Activated naive CD8-positive, alpha-beta T cell treated with anti-CD3 and anti-CD28 coated beads for 36 hours (primary cell): Measurements from ENCODE around the gene MYBBP1A. TPM values are rescaled to one million over a fixed set of nuclear protein-coding genes. Genes with fewer than 3 reads are reported as not detected.

ENCODE experiments used
- DNase-seq: peaks from one replicate; pipeline ENCODE4 v3.0.0; 2021
- H3K27ac Mint-ChIP-seq: one replicate; pipeline ENCODE4 v1.8.0; 2022; ENCODE audit warnings: mild to moderate bottlenecking, moderate library complexity, mixed read lengths
- H3K27me3 Mint-ChIP-seq: one replicate; pipeline ENCODE4 v1.8.0; 2022; ENCODE audit warnings: mild to moderate bottlenecking, mixed read lengths
- H3K36me3 Mint-ChIP-seq: one replicate; pipeline ENCODE4 v1.8.0; 2021; ENCODE audit warnings: mild to moderate bottlenecking, mixed read lengths
- H3K4me1 Mint-ChIP-seq: one replicate; pipeline ENCODE4 v1.8.0; 2021; ENCODE audit warnings: mixed read lengths
- H3K4me3 Mint-ChIP-seq: one replicate; pipeline ENCODE4 v1.8.0; 2022; ENCODE audit warnings: mild to moderate bottlenecking, moderate library complexity, mixed read lengths
- H3K9me3 Mint-ChIP-seq: one replicate; pipeline ENCODE4 v1.8.0; 2022; ENCODE audit warnings: mixed read lengths
- total RNA-seq, 2 experiments: library from RNA; stranded (reverse); gene quantifications; one replicate each; pipeline ENCODE4 v1.2.3, GENCODE V29; 2021

Gene MYBBP1A
- total RNA-seq, 2 experiments from 2014 or later, result 174 to 176 TPM

GRCh38 chr17:4506175-4506813, 48.9 kb downstream of the MYBBP1A start:
- Mint-ChIP-seq H3K27ac (no peak overlapping the region), H3K4me3 (no peak overlapping the region), H3K36me3 (no peaks in the 10 kb centered on the region), H3K4me1 (peaks cover 35% of the 10 kb centered on the region), H3K27me3 (peaks cover 12% of the 10 kb centered on the region), H3K9me3 (no peaks in the 10 kb centered on the region)
- no peak for DNase-seq

DNA sequence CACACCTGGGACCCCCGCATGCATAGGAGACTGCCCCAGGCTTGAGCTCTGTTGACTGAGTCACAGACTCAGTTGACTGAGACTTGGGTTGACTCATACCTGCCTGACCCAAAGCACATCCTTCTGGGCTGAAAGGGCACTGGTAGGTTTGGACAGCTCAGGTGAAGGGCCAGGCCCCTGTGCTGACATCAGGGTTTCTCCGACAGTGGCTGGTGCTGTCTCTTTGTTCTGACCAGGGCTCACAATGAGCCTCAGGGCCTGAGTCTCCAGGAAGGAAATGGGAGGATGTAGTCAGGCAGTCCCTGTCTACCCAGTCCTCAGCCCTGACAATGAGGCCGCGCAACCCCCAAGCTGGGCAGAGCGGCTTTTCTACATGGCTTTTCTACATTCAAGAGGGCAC, 50.0 kb downstream of the MYBBP1A start:
- DNase-seq, result no peak
- Mint-ChIP-seq H3K27me3 (peaks cover 23% of the 10 kb centered on the region), H3K36me3 (no peaks in the 10 kb centered on the region), H3K4me1 (peaks cover 37% of the 10 kb centered on the region), H3K27ac (no peak overlapping the region), H3K9me3 (no peaks in the 10 kb centered on the region), H3K4me3 (no peak overlapping the region)

- Mint-ChIP-seq H3K4me1 (peaks cover 37% of the 10 kb centered on the region), H3K36me3 (no peaks in the 10 kb centered on the region), H3K4me3 (no peak overlapping the region), H3K27me3 (peaks cover 31% of the 10 kb centered on the region), H3K9me3 (no peaks in the 10 kb centered on the region), H3K27ac (no peak overlapping the region)
- no peak for DNase-seq
Measured at GRCh38 chr17:4504188-4504587, 51.0 kb downstream of the MYBBP1A start.

- Mint-ChIP-seq H3K27me3 (peaks cover 31% of the 10 kb centered on the region), H3K36me3 (no peaks in the 10 kb centered on the region), H3K9me3 (no peaks in the 10 kb centered on the region), H3K4me3 (no peak overlapping the region), H3K27ac (no peak overlapping the region), H3K4me1 (peaks cover 30% of the 10 kb centered on the region)
- DNase-seq, result no peak
Measured at GRCh38 chr17:4503283-4504025, 51.7 kb downstream of the MYBBP1A start.

GRCh38 chr17:4502466-4503154, 52.6 kb downstream of the MYBBP1A start:
- Mint-ChIP-seq H3K27ac (no peak overlapping the region), H3K9me3 (no peaks in the 10 kb centered on the region), H3K4me3 (no peak overlapping the region), H3K27me3 (peaks cover 31% of the 10 kb centered on the region), H3K4me1 (peaks cover 32% of the 10 kb centered on the region), H3K36me3 (no peaks in the 10 kb centered on the region)
- DNase-seq, result no peak

GRCh38 chr17:4501295-4501949, 53.8 kb downstream of the MYBBP1A start:
- DNase-seq, result no peak
- no peak overlapping the region for H3K27ac Mint-ChIP-seq
- H3K27me3 Mint-ChIP-seq, result peaks cover 31% of the 10 kb centered on the region
- H3K9me3 Mint-ChIP-seq, result no peaks in the 10 kb centered on the region
- no peaks in the 10 kb centered on the region for H3K36me3 Mint-ChIP-seq
- no peak overlapping the region for H3K4me3 Mint-ChIP-seq
- H3K4me1 Mint-ChIP-seq, result peaks cover 32% of the 10 kb centered on the region

GRCh38 chr17:4500191-4500571, 55.0 kb downstream of the MYBBP1A start:
- no peaks in the 10 kb centered on the region for H3K36me3 Mint-ChIP-seq
- DNase-seq, result no peak
- H3K27me3 Mint-ChIP-seq, result peaks cover 31% of the 10 kb centered on the region
- H3K9me3 Mint-ChIP-seq, result no peaks in the 10 kb centered on the region
- no peak overlapping the region for H3K27ac Mint-ChIP-seq
- peaks cover 28% of the 10 kb centered on the region for H3K4me1 Mint-ChIP-seq
- H3K4me3 Mint-ChIP-seq, result peak overlapping the region; percentile 73

DNA sequence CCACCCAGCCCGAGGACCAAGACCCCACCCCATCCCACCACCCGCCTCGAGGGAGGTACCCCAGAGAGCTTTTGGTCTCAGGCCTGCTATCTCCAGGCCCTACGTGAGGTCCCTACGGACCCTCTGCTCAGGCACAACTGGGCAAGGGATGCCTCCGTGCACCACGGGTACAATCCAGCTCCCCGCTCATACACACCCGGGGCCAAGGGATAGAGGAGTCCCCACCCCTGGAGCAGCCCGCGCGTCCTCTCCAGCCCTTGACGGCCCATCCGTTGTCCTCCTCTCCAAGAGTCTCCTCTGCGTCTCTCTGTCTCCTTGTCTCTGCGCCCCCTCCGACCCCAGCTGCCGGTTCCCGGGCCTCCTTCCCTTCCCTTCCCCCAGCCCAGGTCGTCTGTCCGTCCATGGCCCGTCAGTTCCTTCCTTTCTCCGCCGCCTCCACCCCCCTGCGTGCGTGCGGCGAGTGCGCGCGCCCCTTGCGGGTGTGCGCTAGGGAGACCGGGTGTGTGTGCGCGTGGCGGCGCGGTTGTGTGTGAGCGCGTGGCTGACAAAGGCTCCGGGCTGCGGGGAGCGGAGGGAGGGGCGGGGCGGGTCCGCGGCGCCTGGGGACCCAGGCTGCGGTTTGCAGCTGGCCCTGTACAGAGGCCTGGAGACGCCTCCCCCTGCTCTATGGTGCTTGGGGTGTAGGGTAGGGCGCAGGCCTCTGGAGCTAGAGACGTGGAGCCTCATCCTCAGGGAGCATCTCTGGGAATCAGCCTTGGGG, 55.6 kb downstream of the MYBBP1A start:
- DNase-seq, result peak; percentile 37
- Mint-ChIP-seq H3K27ac (no peak overlapping the region), H3K27me3 (peaks cover 31% of the 10 kb centered on the region), H3K4me1 (peaks cover 23% of the 10 kb centered on the region), H3K4me3 (peak overlapping the region; percentile 73), H3K9me3 (no peaks in the 10 kb centered on the region), H3K36me3 (no peaks in the 10 kb centered on the region)

- peaks cover 14% of the 10 kb centered on the region for H3K4me1 Mint-ChIP-seq
- no peaks in the 10 kb centered on the region for H3K9me3 Mint-ChIP-seq
- peak within 1 kb of the TSS; percentile 73 for H3K4me3 Mint-ChIP-seq
- H3K27me3 Mint-ChIP-seq, result peaks cover 31% of the 10 kb centered on the region
- no peak within 1 kb of the TSS for H3K27ac Mint-ChIP-seq
- no peaks in the 10 kb centered on the region for H3K36me3 Mint-ChIP-seq
- DNase-seq, result peak; percentile 76
Measured at GRCh38 chr17:4498461-4499397, 56.5 kb downstream of the MYBBP1A start, which contains the start of gene SPNS2. TSS of gene SPNS2 (plus strand) at chr17:4498881. CDS start at chr17:4499048, 167 bp downstream.

DNA sequence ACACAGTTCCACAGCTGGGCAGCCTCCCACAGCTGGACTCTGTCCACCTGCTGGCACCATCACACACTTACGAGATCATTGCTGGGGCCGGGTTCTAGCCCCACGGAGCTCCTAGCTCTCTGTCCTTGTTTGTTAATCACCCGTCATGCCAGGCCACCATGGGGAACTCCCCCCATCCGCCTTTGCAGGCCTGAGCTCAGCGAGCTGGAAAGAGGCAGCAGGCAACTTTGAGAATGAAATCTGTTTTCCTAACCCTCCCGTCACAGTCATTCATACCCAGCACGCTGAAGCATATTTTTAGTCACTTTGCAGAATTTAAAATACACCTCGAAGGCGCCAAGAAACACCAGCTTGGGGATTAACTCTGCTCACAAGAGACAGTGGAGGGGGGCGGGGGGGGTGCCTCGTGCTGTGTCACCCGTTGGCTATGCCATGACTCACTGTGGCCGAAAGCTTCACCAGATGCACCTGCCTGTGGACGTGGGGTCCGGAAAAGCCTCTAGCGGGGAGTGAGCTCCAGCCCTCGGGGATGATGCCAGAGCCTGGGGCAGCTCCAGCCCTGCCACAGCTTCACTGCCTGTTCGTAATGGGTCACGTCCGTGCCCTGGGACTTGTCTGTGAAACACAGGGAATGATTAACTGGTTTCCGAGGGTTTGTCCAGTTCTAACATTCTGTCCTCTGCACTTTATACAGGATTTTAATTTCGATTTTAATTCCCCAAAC, 57.9 kb downstream of the MYBBP1A start:
- H3K36me3 Mint-ChIP-seq, result no peaks in the 10 kb centered on the region
- no peak overlapping the region for H3K4me3 Mint-ChIP-seq
- H3K27ac Mint-ChIP-seq, result no peak overlapping the region
- no peak for DNase-seq
- no peaks in the 10 kb centered on the region for H3K9me3 Mint-ChIP-seq
- peaks cover 25% of the 10 kb centered on the region for H3K27me3 Mint-ChIP-seq
- H3K4me1 Mint-ChIP-seq, result peaks cover 14% of the 10 kb centered on the region

DNA sequence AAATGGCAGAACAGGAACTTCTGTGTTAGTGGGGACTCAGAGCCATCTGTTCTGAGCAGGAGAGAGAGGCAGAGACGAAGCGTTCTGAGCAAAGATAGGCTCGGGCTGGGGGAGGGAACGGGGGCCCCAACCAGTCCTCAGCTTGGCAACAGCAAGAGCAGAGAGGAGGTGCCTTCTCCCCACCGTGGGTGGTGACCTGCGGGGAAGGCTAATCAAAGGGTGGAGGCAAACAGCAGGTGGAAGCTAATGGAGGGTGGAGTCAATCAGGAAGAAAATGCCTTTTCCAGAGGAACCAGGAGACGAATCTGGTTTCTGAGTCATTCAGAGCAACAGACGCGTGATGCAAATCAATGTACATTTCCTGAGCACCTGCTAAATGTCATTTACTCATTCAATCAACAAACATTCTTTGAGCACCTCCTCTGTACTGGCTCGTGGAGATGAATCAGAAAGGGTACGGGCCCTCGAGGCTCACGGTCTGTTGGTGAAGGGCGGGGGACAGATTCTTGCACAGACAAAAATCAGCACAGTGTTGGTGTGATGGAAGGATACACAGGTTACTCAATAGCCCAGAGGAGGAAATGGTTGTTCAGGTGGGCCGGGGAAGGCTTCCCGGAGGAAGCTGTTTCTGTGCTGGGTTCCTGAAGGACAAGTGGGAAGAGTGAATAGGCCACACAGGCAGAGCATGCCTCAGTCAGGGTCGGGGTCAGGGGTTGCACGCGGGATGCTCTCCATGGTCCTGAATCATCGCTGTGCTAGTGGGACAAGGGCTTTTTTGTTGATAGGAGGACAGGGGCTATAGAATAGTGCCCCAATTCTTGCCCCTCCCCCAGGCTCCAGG, 62.2 kb downstream of the MYBBP1A start:
- H3K4me1 Mint-ChIP-seq, result peaks cover 3% of the 10 kb centered on the region
- no peak for DNase-seq
- H3K27ac Mint-ChIP-seq, result no peak overlapping the region
- H3K9me3 Mint-ChIP-seq, result no peaks in the 10 kb centered on the region
- H3K4me3 Mint-ChIP-seq, result no peak overlapping the region
- H3K36me3 Mint-ChIP-seq, result no peaks in the 10 kb centered on the region
- no peaks in the 10 kb centered on the region for H3K27me3 Mint-ChIP-seq

GRCh38 chr17:4490637-4491061, 64.5 kb downstream of the MYBBP1A start:
- Mint-ChIP-seq H3K36me3 (no peaks in the 10 kb centered on the region), H3K4me3 (no peak overlapping the region), H3K4me1 (peaks cover 14% of the 10 kb centered on the region), H3K9me3 (no peaks in the 10 kb centered on the region), H3K27me3 (no peaks in the 10 kb centered on the region), H3K27ac (no peak overlapping the region)
- DNase-seq, result no peak
